Tibial nerve (tissue), 4 donors: ENCODE measurements around the gene ZNF512B. TPM values are rescaled to one million over a fixed set of nuclear protein-coding genes. Genes with fewer than 3 reads are reported as not detected.

Experiments
- DNase-seq, 2 donors: peaks; one replicate each; pipeline ENCODE4 v3.0.0-alpha.2; 2019; ENCODE audit warnings: low spot score in 2 of 2
- H3K27ac ChIP-seq, 4 donors: fragments of 200-600 bp; sonication (generic) in 3 of 4; one replicate each; pipeline ENCODE4 v1.5.1; 2017 to 2019; ENCODE audit warnings: mild to moderate bottlenecking in 1 of 4
- H3K27me3 ChIP-seq, 2 donors: fragments of 200-600 bp; sonication (generic) in 1 of 2; one replicate each; pipeline versions ENCODE4 v1.5.1 to v1.6.0; 2017 to 2019
- H3K36me3 ChIP-seq, 3 donors: fragments of 200-600 bp; sonication (generic); one replicate each; pipeline ENCODE4 v1.5.1; 2018 to 2019
- H3K4me1 ChIP-seq, 4 donors: fragments of 200-600 bp; sonication (generic) in 3 of 4; one replicate each; pipeline ENCODE4 v1.5.1; 2017 to 2019
- H3K4me3 ChIP-seq, 4 donors: fragments of 200-600 bp; sonication (generic) in 3 of 4; one replicate each; pipeline ENCODE4 v1.5.1; 2017 to 2019; ENCODE audit warnings: mild to moderate bottlenecking in 1 of 4, moderate library complexity in 1 of 4
- H3K9me3 ChIP-seq, 4 donors: fragments of 200-600 bp; sonication (generic) in 3 of 4; one replicate each; pipeline ENCODE4 v1.5.1; 2017 to 2019
- EP300 ChIP-seq, 2 donors: sonication (generic); formaldehyde crosslinking; IDR thresholded peaks; one replicate each; pipeline ENCODE4 v1.6.1; 2017; ENCODE audit warnings: antibody characterized with exemption in 2 of 2, mild to moderate bottlenecking in 1 of 2
- POLR2A ChIP-seq, 2 donors: fragments of 450-650 bp; IDR thresholded peaks; one replicate each; pipeline ENCODE4 v1.6.1; 2017; ENCODE audit warnings: antibody characterized with exemption in 2 of 2, mild to moderate bottlenecking in 2 of 2, moderate library complexity in 2 of 2
- WGBS, 2 donors: methylation state at CpG; one replicate each; pipeline ENCODE4 v1.1.5; 2018; 5-methylcytosine and 5-hydroxymethylcytosine counted together
- total RNA-seq, 4 donors: library from RNA; depleted of rRNA; stranded (reverse); fragments of >200 nt; gene quantifications; one replicate each; pipeline ENCODE4 v1.1.0, GENCODE V29; 2016
- TF ChIP-seq, protein P1 (sequence below), 5 experiments: fragments of 200-600 bp in 3 of 5; fragments of 450-650 bp in 2 of 5; sonication (generic) in 3 of 5; IDR thresholded peaks; one replicate each; pipeline ENCODE4 v1.5.1; 2016 to 2019; ENCODE audit warnings: antibody characterized with exemption in 5 of 5, mild to moderate bottlenecking in 3 of 5, moderate library complexity in 2 of 5

ZNF512B gene
- total RNA-seq, 4 donors from 2014 or later: 8.3 to 18.3 (median 11.7) TPM

DNA sequence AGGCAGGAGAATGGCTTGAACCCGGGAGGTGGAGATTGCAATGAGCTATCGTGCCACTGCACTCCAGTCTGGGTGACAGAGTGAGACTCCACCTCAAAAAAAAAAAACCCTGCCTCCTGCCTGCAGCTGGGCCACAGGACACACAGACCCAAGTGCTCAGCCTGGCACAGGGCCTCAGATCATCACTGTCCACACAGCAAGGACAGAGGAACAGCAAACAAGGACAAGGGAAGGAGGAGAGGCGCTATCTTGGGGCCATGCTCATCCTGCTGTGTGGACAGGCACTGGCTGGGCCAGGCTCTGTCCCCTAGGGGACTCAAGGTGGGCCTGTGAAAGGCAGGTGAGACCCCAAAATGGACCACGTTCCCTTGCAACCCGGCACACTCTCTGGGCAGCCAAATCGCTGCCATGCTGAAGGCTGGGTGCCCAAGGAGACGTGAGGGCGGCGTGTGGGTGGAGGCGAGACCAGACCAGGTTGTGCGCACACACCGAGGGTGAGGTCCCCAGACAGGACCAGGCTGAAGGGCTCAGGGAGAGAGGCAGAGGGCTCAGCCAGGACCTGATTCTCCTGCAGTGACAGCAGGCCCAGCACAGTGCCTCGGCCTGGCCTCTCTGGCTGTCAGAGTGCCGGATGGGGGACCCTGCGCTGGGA, 22.6 kb downstream of the ZNF512B start:
- Histone ChIP-seq H3K9me3 (no peaks in the 10 kb centered on the region), H3K36me3 (peaks cover 0 to 45% (median 10%) of the 10 kb centered on the region in 3 donors), H3K27ac (peak overlapping the region in 2 of 4 donors; percentile 81 to 90), H3K4me3 (no peak overlapping the region), H3K27me3 (no peaks in the 10 kb centered on the region), H3K4me1 (peaks cover 0 to 71% (median 53%) of the 10 kb centered on the region in 4 donors)
- WGBS, 2 donors: 83 to 89% methylated on average over 10 to 14 of the region's 15 CpGs
- no peak for DNase-seq
- no peak for TF ChIP-seq EP300 (IDR thresholded peaks at IDR 0.05)
- TF ChIP-seq, protein P1, sequence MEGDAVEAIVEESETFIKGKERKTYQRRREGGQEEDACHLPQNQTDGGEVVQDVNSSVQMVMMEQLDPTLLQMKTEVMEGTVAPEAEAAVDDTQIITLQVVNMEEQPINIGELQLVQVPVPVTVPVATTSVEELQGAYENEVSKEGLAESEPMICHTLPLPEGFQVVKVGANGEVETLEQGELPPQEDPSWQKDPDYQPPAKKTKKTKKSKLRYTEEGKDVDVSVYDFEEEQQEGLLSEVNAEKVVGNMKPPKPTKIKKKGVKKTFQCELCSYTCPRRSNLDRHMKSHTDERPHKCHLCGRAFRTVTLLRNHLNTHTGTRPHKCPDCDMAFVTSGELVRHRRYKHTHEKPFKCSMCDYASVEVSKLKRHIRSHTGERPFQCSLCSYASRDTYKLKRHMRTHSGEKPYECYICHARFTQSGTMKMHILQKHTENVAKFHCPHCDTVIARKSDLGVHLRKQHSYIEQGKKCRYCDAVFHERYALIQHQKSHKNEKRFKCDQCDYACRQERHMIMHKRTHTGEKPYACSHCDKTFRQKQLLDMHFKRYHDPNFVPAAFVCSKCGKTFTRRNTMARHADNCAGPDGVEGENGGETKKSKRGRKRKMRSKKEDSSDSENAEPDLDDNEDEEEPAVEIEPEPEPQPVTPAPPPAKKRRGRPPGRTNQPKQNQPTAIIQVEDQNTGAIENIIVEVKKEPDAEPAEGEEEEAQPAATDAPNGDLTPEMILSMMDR (IDR thresholded peaks at IDR 0.05): no peak
- no peak for TF ChIP-seq POLR2A (IDR thresholded peaks at IDR 0.05)

DNA sequence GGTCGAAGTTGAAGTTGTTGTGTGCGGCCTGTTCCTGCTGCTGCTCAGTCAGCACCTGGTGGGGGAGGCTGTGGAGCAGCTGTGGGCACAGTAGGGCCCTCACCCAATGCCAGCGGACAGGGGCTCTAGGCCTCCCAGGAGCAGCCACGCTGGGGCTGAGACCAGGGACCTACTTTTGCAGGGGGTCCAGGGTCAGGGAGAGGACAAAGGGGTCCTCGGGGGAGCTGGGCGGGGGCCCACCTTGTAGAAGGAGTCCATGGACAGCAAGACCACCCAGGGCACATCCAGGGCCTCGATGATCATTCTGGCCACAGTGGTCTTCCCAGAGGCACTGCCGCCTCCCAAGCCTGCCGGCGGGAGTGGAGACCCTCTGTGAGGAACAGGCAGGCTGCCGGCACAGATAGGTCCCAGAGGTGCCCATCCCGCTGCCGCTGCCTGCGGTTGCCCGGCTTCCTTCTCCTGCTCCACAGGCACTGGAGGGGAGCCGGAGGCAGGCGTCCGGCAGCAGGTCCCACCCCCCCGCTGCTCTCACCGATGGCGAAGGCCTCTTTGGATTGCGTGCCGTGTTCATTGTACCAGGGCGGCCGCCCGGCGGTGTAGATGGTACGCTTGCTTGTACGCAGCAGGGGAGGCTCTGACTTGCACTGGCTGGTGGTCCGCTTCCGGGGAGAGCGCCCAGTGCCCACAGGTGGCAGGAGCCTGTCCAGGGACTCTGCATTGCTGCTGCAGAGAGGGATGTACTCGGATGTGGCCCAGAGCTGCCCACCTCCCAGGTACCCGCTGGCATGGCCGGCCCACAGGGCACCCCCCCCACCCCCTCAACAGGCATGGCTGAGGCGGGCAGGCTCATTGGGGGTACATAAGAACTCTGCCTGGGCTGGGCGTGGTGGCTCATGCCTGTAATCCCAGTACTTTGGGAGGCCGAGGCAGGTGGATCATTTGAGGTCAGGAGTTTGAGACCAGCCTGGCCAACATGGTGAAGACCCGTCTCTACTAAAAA, 23.5 kb downstream of the ZNF512B start:
- H3K36me3 ChIP-seq: peaks cover 0 to 47% (median 10%) of the 10 kb centered on the region in 3 donors
- DNase-seq: no peak
- no peaks in the 10 kb centered on the region for H3K27me3 ChIP-seq
- 88 to 89% methylated on average over 26 to 27 of the region's 39 CpGs for WGBS, 2 donors
- H3K9me3 ChIP-seq: no peaks in the 10 kb centered on the region
- TF ChIP-seq POLR2A (IDR thresholded peaks at IDR 0.05) (no peak), EP300 (IDR thresholded peaks at IDR 0.05) (no peak)
- TF ChIP-seq, protein P1 (IDR thresholded peaks at IDR 0.05): no peak
- peaks cover 0 to 67% (median 47%) of the 10 kb centered on the region in 4 donors for H3K4me1 ChIP-seq
- no peak overlapping the region for H3K27ac ChIP-seq
- no peak overlapping the region for H3K4me3 ChIP-seq

DNA sequence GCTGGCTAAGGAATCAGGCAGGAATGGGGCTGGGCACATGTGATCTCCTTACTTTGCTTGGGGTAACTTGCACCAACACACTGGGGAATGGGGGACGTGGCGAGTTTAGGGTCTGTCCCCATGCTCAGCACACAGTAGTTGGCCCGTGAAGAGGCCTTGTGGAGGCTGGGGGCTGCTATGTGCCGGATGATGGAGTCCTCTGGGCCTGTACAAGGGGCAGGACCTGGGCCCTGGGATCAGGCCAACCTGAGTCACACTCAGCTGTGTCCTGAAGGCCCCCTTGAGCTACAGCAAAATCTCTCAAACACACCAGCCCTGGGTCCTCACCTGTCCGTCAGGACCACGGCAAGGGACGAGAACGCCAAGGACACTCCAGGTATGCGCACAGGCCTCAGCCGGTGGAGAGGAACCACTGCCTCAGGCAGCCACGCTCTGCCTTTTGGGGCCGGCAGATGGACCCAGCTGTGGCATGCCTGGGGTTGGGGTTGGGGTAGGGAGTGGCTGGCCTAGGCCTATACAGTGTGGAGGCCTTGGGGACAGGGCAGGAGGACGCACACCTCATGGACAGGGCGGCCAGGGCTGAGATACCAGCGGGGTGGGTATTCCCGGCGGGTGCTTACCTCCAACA, 24.6 kb downstream of the ZNF512B start:
- Histone ChIP-seq H3K27me3 (no peaks in the 10 kb centered on the region), H3K4me1 (peaks cover 0 to 60% (median 36%) of the 10 kb centered on the region in 4 donors), H3K9me3 (no peaks in the 10 kb centered on the region), H3K4me3 (no peak overlapping the region), H3K27ac (no peak overlapping the region), H3K36me3 (peaks cover 0 to 58% (median 17%) of the 10 kb centered on the region in 3 donors)
- no peak for DNase-seq
- TF ChIP-seq EP300 (IDR thresholded peaks at IDR 0.05): no peak
- TF ChIP-seq, protein P1 (IDR thresholded peaks at IDR 0.05): no peak
- TF ChIP-seq POLR2A (IDR thresholded peaks at IDR 0.05): no peak
- 88 to 90% methylated on average over 15 to 17 of the region's 17 CpGs for WGBS, 2 donors

DNA sequence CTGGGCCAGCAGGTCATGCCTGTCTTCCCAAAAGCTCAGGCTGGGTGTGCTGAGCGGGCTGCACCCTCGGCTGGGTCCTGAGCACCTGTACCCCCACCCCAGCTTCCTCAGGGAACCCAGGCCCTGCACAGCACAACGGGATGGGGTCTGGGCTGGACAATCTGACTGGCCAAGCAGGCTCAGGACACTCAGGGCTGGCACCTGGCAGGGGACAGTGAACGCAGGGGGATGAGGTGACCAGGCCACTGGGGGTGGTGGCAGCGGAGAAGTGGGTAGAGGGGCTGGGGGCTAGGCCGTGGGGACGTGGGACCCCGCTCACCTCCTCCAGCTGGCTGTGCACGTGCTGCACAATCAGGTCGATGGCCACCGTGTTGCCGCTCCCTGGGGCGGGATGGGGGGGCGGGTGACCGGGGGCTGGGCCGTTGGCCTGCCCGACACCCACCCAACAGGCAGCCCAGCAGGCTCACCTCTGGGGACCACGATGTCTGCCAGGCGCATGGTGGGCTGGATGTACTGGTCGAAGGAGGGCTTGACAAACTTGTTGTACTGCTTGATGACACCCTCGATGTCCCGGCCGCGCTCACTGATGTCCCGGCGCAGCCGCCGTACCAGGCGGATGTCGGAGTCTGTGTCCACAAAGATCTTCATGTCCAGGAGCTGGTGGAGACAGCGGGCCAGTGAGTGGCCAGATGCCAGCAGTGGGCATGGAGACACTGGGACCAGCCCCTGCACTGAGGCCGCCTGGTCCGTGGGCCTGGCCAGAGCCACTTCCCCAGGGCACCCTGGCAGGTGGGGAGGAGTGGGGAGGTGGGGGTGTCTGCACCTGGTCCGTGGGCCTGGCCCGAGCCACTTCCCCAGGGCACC, 25.4 kb downstream of the ZNF512B start:
- no peak for TF ChIP-seq EP300 (IDR thresholded peaks at IDR 0.05)
- TF ChIP-seq, protein P1 (IDR thresholded peaks at IDR 0.05): no peak
- TF ChIP-seq POLR2A (IDR thresholded peaks at IDR 0.05): no peak
- no peaks in the 10 kb centered on the region for H3K27me3 ChIP-seq
- no peaks in the 10 kb centered on the region for H3K9me3 ChIP-seq
- no peak overlapping the region for H3K27ac ChIP-seq
- peaks cover 0 to 66% (median 18%) of the 10 kb centered on the region in 3 donors for H3K36me3 ChIP-seq
- H3K4me1 ChIP-seq: peaks cover 0 to 51% (median 28%) of the 10 kb centered on the region in 4 donors
- DNase-seq: no peak
- WGBS, 2 donors: 89 to 94% methylated on average over 32 to 34 of the region's 35 CpGs
- H3K4me3 ChIP-seq: no peak overlapping the region
